ENCODE measurements around the gene ALB. TPM values are rescaled to one million over a fixed set of nuclear protein-coding genes. Genes with fewer than 3 reads are reported as not detected.

ALB gene
- total RNA-seq, 1 experiment from 2014 or later: not detected

DNA sequence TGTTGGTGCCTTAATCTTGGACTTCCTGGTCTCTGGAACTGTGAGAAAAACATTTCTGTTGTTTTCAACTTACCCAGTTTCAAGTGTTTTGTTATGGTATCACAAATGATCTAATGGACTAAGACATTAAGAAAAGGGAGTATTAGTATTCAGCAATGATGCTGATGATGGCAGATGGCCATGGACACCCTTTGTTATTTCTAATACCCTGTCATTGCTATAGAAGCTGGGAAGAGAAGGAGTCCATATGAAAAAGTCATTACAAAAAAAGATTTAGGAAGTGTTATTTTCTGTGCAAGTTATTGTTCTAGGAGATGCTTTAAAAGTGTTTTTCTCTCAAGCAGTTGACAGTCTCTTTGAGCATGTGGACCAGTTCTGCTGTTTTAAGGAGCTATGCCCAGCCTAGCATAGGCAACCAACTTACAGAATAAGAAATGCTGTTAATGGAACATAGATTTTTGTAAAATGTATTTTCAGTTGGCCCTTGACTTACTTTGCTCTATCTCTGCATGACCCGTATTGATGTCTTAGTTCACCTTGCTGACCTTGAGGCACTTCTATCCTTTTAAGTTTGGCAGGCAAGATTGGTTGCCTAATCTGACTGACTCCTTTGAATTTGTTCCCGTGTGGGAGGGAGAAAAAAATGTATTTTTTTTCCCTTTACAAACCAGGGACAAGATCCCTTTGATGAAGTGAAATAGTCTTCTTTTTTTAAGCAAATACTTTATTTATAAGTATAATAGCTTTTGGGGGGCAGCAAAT lies 25.9 kb downstream of the ALB start:
- DNase-seq (ENCODE audit: low read depth): no peak

DNA sequence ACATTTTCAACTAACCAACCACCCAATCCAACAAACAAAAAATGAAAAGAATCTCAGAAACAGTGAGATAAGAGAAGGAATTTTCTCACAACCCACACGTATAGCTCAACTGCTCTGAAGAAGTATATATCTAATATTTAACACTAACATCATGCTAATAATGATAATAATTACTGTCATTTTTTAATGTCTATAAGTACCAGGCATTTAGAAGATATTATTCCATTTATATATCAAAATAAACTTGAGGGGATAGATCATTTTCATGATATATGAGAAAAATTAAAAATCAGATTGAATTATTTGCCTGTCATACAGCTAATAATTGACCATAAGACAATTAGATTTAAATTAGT lies 27.7 kb downstream of the ALB start:
- no peak for DNase-seq (ENCODE audit: low read depth)

DNA sequence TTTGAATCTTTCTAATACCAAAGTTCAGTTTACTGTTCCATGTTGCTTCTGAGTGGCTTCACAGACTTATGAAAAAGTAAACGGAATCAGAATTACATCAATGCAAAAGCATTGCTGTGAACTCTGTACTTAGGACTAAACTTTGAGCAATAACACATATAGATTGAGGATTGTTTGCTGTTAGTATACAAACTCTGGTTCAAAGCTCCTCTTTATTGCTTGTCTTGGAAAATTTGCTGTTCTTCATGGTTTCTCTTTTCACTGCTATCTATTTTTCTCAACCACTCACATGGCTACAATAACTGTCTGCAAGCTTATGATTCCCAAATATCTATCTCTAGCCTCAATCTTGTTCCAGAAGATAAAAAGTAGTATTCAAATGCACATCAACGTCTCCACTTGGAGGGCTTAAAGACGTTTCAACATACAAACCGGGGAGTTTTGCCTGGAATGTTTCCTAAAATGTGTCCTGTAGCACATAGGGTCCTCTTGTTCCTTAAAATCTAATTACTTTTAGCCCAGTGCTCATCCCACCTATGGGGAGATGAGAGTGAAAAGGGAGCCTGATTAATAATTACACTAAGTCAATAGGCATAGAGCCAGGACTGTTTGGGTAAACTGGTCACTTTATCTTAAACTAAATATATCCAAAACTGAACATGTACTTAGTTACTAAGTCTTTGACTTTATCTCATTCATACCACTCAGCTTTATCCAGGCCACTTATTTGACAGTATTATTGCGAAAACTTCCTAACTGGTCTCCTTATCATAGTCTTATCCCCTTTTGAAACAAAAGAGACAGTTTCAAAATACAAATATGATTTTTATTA lies 28.3 kb downstream of the ALB start:
- DNase-seq (ENCODE audit: low read depth): no peak

DNA sequence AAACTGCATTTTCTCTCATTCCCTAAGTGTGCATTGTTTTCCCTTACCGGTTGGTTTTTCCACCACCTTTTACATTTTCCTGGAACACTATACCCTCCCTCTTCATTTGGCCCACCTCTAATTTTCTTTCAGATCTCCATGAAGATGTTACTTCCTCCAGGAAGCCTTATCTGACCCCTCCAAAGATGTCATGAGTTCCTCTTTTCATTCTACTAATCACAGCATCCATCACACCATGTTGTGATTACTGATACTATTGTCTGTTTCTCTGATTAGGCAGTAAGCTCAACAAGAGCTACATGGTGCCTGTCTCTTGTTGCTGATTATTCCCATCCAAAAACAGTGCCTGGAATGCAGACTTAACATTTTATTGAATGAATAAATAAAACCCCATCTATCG lies 29.1 kb downstream of the ALB start:
- no peak for DNase-seq (ENCODE audit: low read depth)

DNA sequence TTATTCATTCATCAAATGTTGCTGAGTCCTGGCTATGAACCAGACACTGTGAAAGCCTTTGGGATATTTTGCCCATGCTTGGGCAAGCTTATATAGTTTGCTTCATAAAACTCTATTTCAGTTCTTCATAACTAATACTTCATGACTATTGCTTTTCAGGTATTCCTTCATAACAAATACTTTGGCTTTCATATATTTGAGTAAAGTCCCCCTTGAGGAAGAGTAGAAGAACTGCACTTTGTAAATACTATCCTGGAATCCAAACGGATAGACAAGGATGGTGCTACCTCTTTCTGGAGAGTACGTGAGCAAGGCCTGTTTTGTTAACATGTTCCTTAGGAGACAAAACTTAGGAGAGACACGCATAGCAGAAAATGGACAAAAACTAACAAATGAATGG lies 30.2 kb downstream of the ALB start:
- DNase-seq (ENCODE audit: low read depth): peak; percentile 15

DNA sequence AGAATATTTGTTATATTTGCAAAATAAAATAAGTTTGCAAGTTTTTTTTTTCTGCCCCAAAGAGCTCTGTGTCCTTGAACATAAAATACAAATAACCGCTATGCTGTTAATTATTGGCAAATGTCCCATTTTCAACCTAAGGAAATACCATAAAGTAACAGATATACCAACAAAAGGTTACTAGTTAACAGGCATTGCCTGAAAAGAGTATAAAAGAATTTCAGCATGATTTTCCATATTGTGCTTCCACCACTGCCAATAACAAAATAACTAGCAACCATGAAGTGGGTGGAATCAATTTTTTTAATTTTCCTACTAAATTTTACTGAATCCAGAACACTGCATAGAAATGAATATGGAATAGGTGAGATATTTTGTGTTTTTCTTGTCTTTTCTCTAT lies 31.9 kb downstream of the ALB start, which contains the start of gene AFP:
Gene AFP, plus strand, starts transcription at position 238 of the 400 bp plus-strand sequence. Its CDS starts 42 bp downstream, at position 280.
- no peak for DNase-seq (ENCODE audit: low read depth)

DNA sequence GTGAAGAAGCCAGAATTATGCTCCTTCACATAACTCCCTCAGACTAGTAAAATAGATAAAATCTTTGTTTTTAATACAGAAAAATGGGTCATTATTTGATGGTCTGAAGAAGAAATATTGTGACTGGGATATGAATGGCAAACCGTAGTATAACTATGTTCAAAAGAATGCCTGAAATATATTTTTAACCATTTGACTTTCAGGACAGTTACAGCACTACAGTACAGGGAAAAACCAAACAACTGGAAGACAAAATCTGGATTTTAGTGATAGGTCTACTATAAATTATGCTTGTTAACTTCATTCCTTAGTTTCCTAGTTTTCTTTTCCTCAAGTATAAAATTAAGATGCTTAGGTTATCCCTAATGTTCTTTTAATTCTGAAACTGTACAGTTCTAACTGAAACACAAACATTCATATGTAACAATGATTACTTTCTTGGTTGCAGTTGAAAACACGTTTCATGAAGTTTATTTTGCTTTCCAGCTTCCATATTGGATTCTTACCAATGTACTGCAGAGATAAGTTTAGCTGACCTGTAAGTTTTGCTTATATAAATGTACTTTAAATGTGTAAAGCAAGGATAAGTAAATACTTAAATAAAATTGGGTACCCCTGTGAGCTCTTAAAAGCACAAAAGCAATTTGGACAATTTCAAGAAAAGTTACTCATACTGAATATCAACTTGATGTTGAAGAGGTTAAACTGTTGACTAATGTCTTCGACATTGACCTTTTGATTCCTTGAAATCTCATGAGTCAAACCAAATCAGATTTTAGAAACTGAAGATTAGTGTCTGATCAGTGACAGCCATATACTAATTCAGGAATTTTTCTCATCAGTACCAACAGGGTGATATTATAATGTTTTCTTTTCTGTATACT lies 32.8 kb downstream of the ALB start:
- no peak for DNase-seq (ENCODE audit: low read depth)

DNA sequence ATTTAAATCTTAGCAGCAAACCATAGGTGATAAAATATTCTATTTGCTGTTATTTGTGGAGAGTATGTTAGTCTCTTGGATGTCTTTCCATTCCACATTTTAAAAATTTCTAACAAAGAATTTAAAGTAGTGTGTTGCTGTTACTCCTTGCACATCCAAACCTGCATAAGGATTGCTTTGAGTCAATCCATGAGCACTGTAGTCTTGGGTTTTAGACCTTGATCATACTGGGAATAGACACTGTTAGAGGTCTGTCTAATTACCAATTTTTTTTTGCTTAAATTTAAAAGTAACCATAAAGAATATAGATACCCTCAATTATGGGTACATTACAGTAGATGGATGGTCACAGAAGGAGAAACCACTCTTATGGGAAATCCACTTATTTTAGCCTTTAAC lies 33.5 kb downstream of the ALB start:
- no peak for DNase-seq (ENCODE audit: low read depth)

DNA sequence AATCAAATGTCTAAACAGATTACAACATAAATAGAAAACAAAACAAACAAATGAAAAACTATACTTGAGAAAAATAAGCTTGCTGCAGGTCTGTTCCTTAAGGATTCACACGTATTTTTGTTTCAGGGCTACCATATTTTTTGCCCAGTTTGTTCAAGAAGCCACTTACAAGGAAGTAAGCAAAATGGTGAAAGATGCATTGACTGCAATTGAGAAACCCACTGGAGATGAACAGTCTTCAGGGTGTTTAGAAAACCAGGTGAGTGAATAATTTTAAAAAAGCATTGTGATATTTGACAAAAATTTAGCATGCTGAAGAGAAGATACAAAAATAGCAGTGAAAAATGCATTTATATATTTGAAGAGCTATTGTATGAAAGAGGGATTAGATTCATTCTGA lies 34.0 kb downstream of the ALB start:
- no peak for DNase-seq (ENCODE audit: low read depth)

DNA sequence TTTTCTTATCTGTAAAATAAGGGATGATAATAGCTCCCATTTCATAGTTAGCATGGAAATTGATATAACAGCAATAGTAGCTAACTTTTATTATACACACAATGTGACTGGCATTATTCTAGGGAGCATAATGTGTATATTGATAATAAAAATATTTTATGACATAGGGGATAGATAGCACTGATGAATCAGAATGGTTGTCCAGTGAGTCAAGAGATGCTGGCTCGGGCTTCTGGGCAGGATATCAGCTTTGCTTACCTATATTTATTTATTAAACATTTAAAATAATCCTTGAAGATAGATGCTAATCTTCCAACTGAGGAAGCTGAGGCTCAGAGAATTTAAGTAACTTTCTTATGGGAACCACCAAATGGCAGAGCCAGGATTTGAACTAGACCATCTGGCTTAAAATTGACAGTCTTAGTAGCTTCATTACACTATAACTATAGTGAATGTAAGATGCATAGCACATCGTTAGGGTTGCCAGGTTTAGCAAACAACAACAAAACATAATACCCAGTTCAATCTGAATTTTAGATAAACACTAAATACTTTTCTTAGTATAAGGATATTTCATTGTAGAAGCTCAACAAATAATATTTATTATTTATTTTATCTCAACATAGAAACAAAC lies 34.6 kb downstream of the ALB start:
- DNase-seq (ENCODE audit: low read depth): no peak

DNA sequence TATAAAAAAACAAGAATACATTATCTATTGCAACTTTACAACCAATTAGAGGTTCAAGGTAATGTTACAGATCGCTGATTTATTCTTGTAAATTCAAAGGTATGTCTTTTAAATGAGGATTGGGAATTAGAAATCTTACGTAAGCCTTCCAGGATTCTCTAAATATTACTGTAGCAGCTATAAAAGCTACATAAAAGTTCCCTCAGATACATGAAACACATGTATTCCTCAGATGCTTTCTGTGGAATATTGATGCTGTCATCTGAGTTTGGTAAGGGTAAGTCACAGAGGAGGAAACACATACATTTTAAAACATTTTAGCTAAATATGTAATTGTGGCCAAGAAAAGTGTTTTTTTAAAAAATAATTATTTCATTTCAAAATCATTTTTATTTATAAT lies 35.4 kb downstream of the ALB start:
- DNase-seq (ENCODE audit: low read depth): no peak

DNA sequence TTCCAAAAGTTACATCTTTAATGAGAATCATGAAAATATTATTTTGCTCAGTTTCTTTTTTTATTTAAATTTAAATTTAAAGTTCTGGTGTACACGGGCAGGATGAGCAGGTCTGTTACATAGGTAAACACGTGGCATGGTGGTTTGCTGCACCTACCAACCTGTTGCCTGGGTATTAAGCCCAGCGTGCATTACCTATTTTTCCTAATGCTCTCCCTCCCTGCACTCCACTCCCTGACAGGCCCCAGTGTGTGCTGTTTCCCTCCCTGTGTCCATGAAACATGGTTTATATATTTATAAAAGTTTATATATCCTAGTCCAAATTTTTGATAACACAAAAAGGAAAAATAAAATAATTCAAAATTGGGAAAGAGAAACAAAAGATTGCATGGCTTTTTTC lies 35.9 kb downstream of the ALB start:
- no peak for DNase-seq (ENCODE audit: low read depth)

DNA sequence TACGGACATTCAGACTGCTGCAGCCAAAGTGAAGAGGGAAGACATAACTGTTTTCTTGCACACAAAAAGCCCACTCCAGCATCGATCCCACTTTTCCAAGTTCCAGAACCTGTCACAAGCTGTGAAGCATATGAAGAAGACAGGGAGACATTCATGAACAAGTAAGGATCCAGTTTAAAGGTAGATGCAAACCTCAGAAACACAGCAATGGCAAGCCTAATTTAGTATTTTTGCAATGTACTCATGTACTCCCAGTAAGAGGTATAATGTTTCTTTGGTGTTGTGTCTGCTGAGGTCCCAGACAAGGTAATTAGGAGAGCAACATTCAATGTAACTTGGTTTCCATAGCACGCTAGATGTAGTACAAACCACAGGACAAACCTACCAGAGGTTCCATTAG lies 36.6 kb downstream of the ALB start:
- no peak for DNase-seq (ENCODE audit: low read depth)

DNA sequence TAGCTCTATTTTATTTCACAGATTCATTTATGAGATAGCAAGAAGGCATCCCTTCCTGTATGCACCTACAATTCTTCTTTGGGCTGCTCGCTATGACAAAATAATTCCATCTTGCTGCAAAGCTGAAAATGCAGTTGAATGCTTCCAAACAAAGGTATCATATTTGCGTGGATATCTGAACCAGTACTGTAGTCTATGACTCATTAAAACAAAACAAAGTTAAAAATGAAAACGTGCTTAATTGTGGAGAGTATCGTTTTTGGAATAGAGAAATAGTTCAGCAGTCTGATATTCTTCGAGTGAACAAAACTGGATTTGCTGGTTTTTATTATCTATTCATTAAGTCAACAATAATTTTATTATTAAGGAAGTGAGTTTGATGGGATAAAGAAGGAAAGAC lies 38.2 kb downstream of the ALB start:
- DNase-seq (ENCODE audit: low read depth): no peak

DNA sequence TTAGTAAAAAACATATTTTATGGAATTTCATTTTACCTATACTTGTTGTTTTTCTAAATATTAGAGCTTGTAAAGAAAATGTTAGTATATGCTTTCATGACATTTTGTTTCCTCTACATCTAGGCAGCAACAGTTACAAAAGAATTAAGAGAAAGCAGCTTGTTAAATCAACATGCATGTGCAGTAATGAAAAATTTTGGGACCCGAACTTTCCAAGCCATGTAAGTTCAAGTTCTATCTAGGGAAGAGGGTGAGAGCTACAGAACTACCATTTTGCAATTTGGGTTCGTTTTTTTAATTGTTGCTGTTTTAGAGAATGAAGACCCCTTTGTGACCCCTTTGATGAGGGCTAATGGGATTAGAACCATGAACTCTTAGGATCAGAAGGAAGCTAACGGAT lies 39.1 kb downstream of the ALB start:
- no peak for DNase-seq (ENCODE audit: low read depth)

DNA sequence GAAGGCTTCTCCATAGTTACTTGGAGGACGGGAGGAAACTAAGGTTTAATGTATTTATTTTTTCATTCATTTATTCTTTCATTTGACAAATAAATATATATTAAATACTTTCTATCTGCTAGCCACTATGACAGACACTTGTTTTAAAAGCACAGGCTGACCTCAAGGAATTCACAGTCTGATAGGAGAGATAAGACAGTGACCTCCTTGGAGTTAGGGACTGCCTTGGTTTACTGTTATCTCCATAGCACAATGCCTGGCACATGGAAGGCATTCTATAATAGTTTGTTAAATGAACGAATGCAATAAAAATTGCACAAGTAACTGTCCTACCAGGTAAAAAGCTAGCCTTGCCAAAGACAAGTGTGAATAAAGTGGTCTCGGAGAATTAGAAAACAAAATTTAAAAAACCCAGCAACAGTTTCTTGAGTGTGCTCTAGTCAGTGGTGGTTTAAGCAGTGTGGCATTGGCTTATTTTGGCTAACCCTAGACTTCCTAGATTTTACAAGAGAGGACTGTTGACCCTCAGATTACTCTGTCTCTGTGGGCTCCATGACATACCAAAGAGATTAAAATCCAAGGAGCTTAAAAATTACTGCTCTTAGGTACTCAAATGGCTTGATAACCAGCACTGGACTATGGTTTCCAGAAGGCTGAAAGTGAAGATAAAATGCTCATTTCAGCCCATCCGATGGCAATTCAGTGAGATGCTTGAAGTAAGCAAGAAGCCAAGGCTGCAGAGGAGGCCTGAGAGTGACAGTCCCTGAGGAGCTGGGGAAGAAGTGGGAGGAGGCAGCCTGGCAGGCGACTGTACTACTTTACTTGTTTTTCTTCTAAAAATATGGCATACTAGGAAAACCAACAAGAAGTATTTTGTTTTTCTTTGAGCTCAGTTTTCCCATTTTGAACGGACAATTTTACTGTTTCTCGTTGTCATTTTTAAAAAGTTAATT lies 41.6 kb downstream of the ALB start:
- DNase-seq (ENCODE audit: low read depth): no peak

DNA sequence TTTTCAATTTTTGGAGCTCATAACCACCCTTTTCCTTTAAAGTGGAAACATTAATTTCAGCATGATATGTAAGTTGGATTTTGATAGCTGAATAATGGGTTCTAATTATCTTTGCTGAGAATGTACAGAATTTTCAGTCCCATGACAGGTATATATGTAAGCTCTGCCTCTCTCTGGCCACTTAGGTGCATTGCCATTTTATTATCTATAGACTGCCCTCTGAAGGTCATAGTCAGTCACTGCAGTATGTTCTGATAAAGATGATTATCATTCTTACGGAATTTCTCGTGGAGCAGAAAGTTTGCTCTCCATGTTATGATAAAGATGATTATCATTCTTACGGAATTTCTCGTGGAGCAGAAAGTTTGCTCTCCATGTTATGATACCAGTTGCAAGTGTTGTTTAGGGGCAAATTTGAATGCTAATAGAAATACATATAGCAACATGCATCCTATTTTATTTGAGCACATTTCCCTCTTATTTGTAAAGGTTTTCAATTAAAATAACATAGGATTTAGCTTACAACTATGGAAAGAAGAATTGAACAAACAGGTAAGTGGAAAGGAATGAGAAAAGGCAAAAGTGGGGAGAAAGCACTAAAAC lies 42.4 kb downstream of the ALB start:
- peak; percentile 55 for DNase-seq (ENCODE audit: low read depth)

DNA sequence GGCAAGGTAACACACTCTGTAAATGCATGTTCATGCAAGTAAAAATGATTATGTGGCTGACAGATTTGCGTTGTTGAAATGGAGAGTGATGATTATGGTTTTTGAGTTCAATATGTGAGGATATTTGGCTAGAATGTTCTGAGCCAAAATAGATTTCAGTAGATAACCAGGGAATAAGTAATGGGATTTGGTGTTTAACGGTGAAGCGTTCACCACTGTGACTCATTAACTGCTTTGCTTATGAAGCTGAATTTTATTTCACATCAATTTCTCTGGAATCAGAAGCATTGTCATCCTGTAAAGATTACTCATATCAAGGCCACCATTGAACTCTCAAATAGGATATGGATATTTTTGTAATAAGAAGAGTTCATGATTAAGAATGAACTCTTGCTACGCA lies 43.6 kb downstream of the ALB start:
- peak; percentile 12 for DNase-seq (ENCODE audit: low read depth)

DNA sequence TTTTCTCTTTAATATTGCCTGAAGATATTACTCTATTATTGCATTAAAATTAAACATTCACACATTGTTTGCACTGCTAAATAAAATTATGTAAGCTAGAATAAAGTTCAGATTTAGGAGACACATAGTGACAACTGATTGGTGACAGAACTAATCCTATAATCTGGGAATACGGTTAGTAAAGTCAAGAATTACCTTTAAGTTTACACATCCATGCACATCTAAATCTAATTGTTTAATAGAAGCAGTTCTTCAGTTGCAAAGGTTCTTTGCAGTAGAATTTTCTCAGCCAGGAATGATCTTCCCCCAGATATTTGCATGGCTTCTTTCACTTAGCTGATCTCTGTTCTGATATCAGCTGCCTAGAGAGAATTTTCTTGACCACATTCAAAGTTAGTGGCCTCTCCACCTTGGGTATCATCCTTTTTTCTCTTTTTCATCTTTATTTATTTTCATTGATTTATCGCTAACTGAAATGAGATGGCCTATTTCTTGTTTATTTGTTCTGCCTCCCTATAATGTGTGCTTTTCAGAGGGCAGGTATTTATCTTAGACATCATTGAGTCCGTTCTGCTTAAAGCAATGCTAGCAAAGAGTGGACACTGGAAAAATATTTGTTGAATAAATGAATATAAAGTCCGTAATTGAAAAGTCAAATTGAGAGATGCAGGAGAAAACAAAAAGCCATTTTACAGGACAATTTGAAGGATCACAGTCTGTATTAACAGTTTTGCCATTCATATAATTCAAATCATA lies 44.5 kb downstream of the ALB start:
- DNase-seq (ENCODE audit: low read depth): no peak
